ENCODE measurements around the gene TRIM49C. TPM values are rescaled to one million over a fixed set of nuclear protein-coding genes. Genes with fewer than 3 reads are reported as not detected.
"Not testable (repeated sequence)": the region's sequence is repeated elsewhere in the genome, so short reads cannot be mapped to it uniquely, and the experiment has no call there.

TRIM49C gene
- not detected for total RNA-seq
- not detected for polyA plus RNA-seq
- long read RNA-seq, donor 1, result 0 reads
- long read RNA-seq, donor 2, result 0 reads
- long read RNA-seq, donor 3, result 0 reads

DNA sequence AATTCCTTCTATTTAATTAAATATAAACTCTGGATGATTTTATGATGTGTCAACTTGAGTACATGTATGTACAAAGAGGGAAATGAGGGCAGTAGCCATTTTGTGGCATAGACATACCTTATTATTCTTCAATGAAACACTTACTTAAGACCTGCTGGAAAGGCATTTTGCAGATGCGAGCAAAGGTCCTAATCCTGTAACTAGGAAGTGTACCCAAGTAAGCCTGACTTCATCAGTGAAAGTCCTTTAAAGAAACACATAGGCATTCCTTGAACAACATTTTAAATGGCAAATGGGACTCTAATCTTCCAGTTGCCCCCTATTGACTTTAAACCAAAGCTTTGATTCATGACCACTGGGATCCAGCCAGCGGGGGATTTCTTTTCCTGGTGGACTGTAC is at the start of gene TRIM49C:
Gene TRIM49C (plus strand): TSS at position 301 of the 400 bp plus-strand sequence. CDS start 4,106 bp downstream, outside the sequence.
- intact Hi-C loops (cut with DNase I); DNase-seq; ATAC-seq; H3K4me3 ChIP-seq; H3K4me1 ChIP-seq; H3K9me3 ChIP-seq; H3K36me3 ChIP-seq; H3K27ac ChIP-seq; H3K27me3 ChIP-seq: not testable (repeated sequence)
- 54 to 77% methylated on average over 1 of the region's 2 CpGs for WGBS, 2 donors

GRCh38 chr11:90024184-90024583 is 6.7 kb upstream of the TRIM49C start:
- H3K9me3 ChIP-seq; H3K36me3 ChIP-seq; intact Hi-C loops (cut with DNase I); H3K27ac ChIP-seq; H3K4me3 ChIP-seq; H3K4me1 ChIP-seq; ATAC-seq; H3K27me3 ChIP-seq; DNase-seq: not testable (repeated sequence)
- 67 to 90% methylated on average over 2 of the region's 3 CpGs for WGBS, 2 donors

GRCh38 chr11:90051591-90052209 is 20.8 kb downstream of the TRIM49C start:
- H3K27ac ChIP-seq; H3K4me3 ChIP-seq; H3K27me3 ChIP-seq; ATAC-seq; H3K9me3 ChIP-seq; H3K4me1 ChIP-seq; DNase-seq; H3K36me3 ChIP-seq; intact Hi-C loops (cut with DNase I): not testable (repeated sequence)
- 9 to 53% methylated on average over 13 to 16 of the region's 41 CpGs for WGBS, 2 donors

DNA sequence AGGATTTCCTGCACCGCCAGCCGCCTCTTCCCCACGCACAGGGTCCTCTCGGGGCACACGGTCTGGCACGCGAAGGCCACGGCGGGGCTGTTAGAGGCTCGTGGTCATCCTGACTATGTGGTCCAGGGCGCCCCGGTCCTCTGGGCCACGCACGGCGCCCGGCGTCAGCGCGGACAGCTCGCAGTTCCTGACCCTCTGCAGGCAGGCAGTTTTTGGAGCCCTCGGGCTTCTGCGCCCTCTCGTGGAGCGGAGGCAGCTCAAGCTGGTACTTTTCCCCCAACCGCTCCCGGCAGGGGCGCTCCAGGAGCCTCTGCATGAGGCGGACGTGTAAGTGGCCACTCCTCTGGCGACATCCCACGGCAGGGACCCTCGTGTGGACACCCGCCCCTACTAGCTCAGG is 21.4 kb downstream of the TRIM49C start:
- WGBS, 2 donors, result 2 to 4% methylated on average over 13 of the region's 33 CpGs
- H3K9me3 ChIP-seq; DNase-seq; H3K4me3 ChIP-seq; H3K27me3 ChIP-seq; H3K36me3 ChIP-seq; H3K27ac ChIP-seq; H3K4me1 ChIP-seq; ATAC-seq; intact Hi-C loops (cut with DNase I): not testable (repeated sequence)

- H3K9me3 ChIP-seq; H3K4me1 ChIP-seq; H3K27me3 ChIP-seq; H3K36me3 ChIP-seq; H3K27ac ChIP-seq; H3K4me3 ChIP-seq; DNase-seq; intact Hi-C loops (cut with DNase I); ATAC-seq: not testable (repeated sequence)
- WGBS, 2 donors, result 27% methylated on average over 9 of the region's 28 CpGs
Observed at GRCh38 chr11:90053545-90053944, 22.6 kb downstream of the TRIM49C start.

GRCh38 chr11:90085650-90086049 is 54.7 kb downstream of the TRIM49C start, which contains the start of gene UBTFL1:
Gene UBTFL1, plus strand, starts transcription at chr11:90085950. Its CDS starts 0 bp downstream, at chr11:90085950.
- intact Hi-C loops (cut with DNase I); DNase-seq; H3K27ac ChIP-seq; ATAC-seq; H3K27me3 ChIP-seq; H3K36me3 ChIP-seq; H3K9me3 ChIP-seq; H3K4me1 ChIP-seq; H3K4me3 ChIP-seq: not testable (repeated sequence)
- 58 to 76% methylated on average over 2 of the region's 3 CpGs for WGBS, 2 donors

GRCh38 chr11:90088731-90089130 is 57.8 kb downstream of the TRIM49C start:
- H3K27me3 ChIP-seq; H3K27ac ChIP-seq; H3K4me3 ChIP-seq; H3K4me1 ChIP-seq; H3K36me3 ChIP-seq; DNase-seq; H3K9me3 ChIP-seq; intact Hi-C loops (cut with DNase I); ATAC-seq: not testable (repeated sequence)
- WGBS, 2 donors, result 15 to 35% methylated on average over 2 of the region's 2 CpGs

Other genes starting within 250 kb of the TRIM49C start
- not detected for gene TRIM49, start 222.5 kb upstream of the TRIM49C start, total RNA-seq
- not detected for gene TRIM49, start 222.5 kb upstream of the TRIM49C start, polyA plus RNA-seq
- not detected for gene TRIM64B, start 152.6 kb upstream of the TRIM49C start, total RNA-seq
- gene TRIM64B, start 152.6 kb upstream of the TRIM49C start, polyA plus RNA-seq, result not detected
- gene TRIM49D1, start 108.9 kb upstream of the TRIM49C start, total RNA-seq, result not detected
- gene TRIM49D1, start 108.9 kb upstream of the TRIM49C start, polyA plus RNA-seq, result not detected
- gene TRIM49D2, start 107.0 kb upstream of the TRIM49C start, total RNA-seq, result under 1 TPM in 1 of 10 donors, not detected in 9; 0.15 TPM
- not detected for gene TRIM49D2, start 107.0 kb upstream of the TRIM49C start, polyA plus RNA-seq
- gene TRIM64, start 65.1 kb upstream of the TRIM49C start, total RNA-seq, result not detected
- gene TRIM64, start 65.1 kb upstream of the TRIM49C start, polyA plus RNA-seq, result not detected
- gene UBTFL1, start 54.8 kb downstream of the TRIM49C start, total RNA-seq, result not detected
- not detected for gene UBTFL1, start 54.8 kb downstream of the TRIM49C start, polyA plus RNA-seq
- gene NAALAD2, start 103.6 kb downstream of the TRIM49C start, total RNA-seq, result 1 to 10 TPM in 3 of 10 donors, under 1 TPM in 7; 0.21 to 1.5 (median 0.51) TPM
- 1 to 10 TPM in 1 of 2 donors, under 1 TPM in 1; 0.35 to 2.7 TPM for gene NAALAD2, start 103.6 kb downstream of the TRIM49C start, polyA plus RNA-seq
- 10 to 100 TPM; 22.4 to 38.1 (median 27.7) TPM for gene CHORDC1, start 191.9 kb downstream of the TRIM49C start, total RNA-seq
- gene CHORDC1, start 191.9 kb downstream of the TRIM49C start, polyA plus RNA-seq, result 10 to 100 TPM; 23.8 to 36.1 TPM